HEK293 (cell line): ENCODE results near the gene MED17.
A peak's percentile ranks its signal among the peaks of the same experiment; 100 is the strongest.

ENCODE experiments used
- BCL11B ChIP-seq: fragments of 450-650 bp; formaldehyde crosslinking; IDR thresholded peaks from 2 replicates; pipeline ENCODE4 v1.5.1; 2016; ENCODE audit warnings: low read depth, missing biosample characterization, missing genetic modification characterization
- BCL6B ChIP-seq: fragments of 450-650 bp; formaldehyde crosslinking; IDR thresholded peaks from 2 replicates; pipeline ENCODE4 v1.5.1; 2017; ENCODE audit warnings: missing biosample characterization, missing genetic modification characterization
- GFI1B ChIP-seq: fragments of 450-650 bp; formaldehyde crosslinking; IDR thresholded peaks from 2 replicates; pipeline ENCODE4 v1.5.1; 2016; ENCODE audit warnings: missing biosample characterization, missing genetic modification characterization
- HOXC10 ChIP-seq: sonication (generic); formaldehyde crosslinking; IDR thresholded peaks from 2 replicates; pipeline ENCODE4 v1.8.1; 2023; ENCODE audit warnings: mild to moderate bottlenecking, missing genetic modification reagents
- KLF10 ChIP-seq: fragments of 450-650 bp; IDR thresholded peaks from 2 replicates; pipeline ENCODE4 v1.5.1; 2018; ENCODE audit warnings: missing biosample characterization, mild to moderate bottlenecking, missing genetic modification characterization
- MEIS1 ChIP-seq: sonication (generic); formaldehyde crosslinking; IDR thresholded peaks from 2 replicates; pipeline ENCODE4 v1.8.1; 2022; ENCODE audit warnings: missing genetic modification reagents, mild to moderate bottlenecking, borderline replicate concordance
- MZF1 ChIP-seq: fragments of 450-650 bp; formaldehyde crosslinking; IDR thresholded peaks from 2 replicates; pipeline ENCODE4 v1.5.1; 2017; ENCODE audit warnings: missing biosample characterization, missing genetic modification characterization, borderline replicate concordance
- PRDM10 ChIP-seq: fragments of 450-650 bp; formaldehyde crosslinking; IDR thresholded peaks from 2 replicates; pipeline ENCODE4 v1.5.1; 2016; ENCODE audit warnings: missing biosample characterization, missing genetic modification characterization
- SCRT1 ChIP-seq: fragments of 450-650 bp; formaldehyde crosslinking; IDR thresholded peaks from 2 replicates; pipeline ENCODE4 v1.5.1; 2016; ENCODE audit warnings: missing biosample characterization, missing genetic modification characterization, borderline replicate concordance
- SETDB1 ChIP-seq: IDR thresholded peaks from one replicate; pipeline ENCODE4 v1.6.1; 2017; ENCODE audit warnings: mild to moderate bottlenecking, low read length, moderate library complexity, mixed read lengths; ENCODE audit not compliant: insufficient read length
- TRIM28 ChIP-seq: IDR thresholded peaks from 2 replicates; pipeline ENCODE4 v1.6.1; 2011; ENCODE audit warnings: low read length, control low read depth, borderline replicate concordance
- ZBTB17 ChIP-seq: fragments of 450-650 bp; formaldehyde crosslinking; IDR thresholded peaks from 2 replicates; pipeline ENCODE4 v1.5.1; 2016; ENCODE audit warnings: missing biosample characterization, missing genetic modification characterization
- ZNF133 ChIP-seq: fragments of 450-650 bp; formaldehyde crosslinking; IDR thresholded peaks from 2 replicates; pipeline ENCODE4 v1.5.1; 2016; ENCODE audit warnings: missing biosample characterization, missing genetic modification characterization
- ZNF146 ChIP-seq: fragments of 450-650 bp; formaldehyde crosslinking; IDR thresholded peaks from 2 replicates; pipeline ENCODE4 v1.5.1; 2016; ENCODE audit warnings: missing biosample characterization, missing genetic modification characterization
- ZNF155 ChIP-seq: fragments of 450-650 bp; formaldehyde crosslinking; IDR thresholded peaks from 2 replicates; pipeline ENCODE4 v1.5.1; 2016; ENCODE audit warnings: missing biosample characterization, missing genetic modification characterization
- ZNF211 ChIP-seq: fragments of 450-650 bp; formaldehyde crosslinking; IDR thresholded peaks from 2 replicates; pipeline ENCODE4 v1.5.1; 2016; ENCODE audit warnings: low read depth, missing biosample characterization, missing genetic modification characterization
- ZNF24 ChIP-seq: fragments of 450-650 bp; formaldehyde crosslinking; IDR thresholded peaks from 2 replicates; pipeline ENCODE4 v1.5.1; 2016; ENCODE audit warnings: missing biosample characterization, missing genetic modification characterization
- ZNF274 ChIP-seq, 2 experiments: fragments of 200-500 bp in 1 of 2; fragments of 450-650 bp in 1 of 2; sonication (Bioruptor generic) in 1 of 2; formaldehyde crosslinking in 1 of 2; IDR thresholded peaks; 2 replicates each; pipeline versions ENCODE4 v1.5.1 to v1.6.1; 2014 to 2016; ENCODE audit warnings: borderline replicate concordance in 1 of 2, inconsistent platforms in 1 of 2, low read length in 1 of 2, missing biosample characterization in 1 of 2, missing genetic modification characterization in 1 of 2
- ZNF37A ChIP-seq: fragments of 450-650 bp; IDR thresholded peaks from 2 replicates; pipeline ENCODE4 v1.5.1; 2018; ENCODE audit warnings: missing biosample characterization, missing genetic modification characterization
- ZNF416 ChIP-seq: fragments of 450-650 bp; formaldehyde crosslinking; IDR thresholded peaks from 2 replicates; pipeline ENCODE4 v1.5.1; 2016; ENCODE audit warnings: missing biosample characterization, missing genetic modification characterization
- ZNF423 ChIP-seq: fragments of 450-650 bp; formaldehyde crosslinking; IDR thresholded peaks from 2 replicates; pipeline ENCODE4 v1.5.1; 2016; ENCODE audit warnings: missing biosample characterization, missing genetic modification characterization
- ZNF433 ChIP-seq: fragments of 450-650 bp; formaldehyde crosslinking; IDR thresholded peaks from 2 replicates; pipeline ENCODE4 v1.5.1; 2016; ENCODE audit warnings: missing biosample characterization, missing genetic modification characterization, low read depth
- ZNF544 ChIP-seq: fragments of 450-650 bp; formaldehyde crosslinking; IDR thresholded peaks from 2 replicates; pipeline ENCODE4 v1.5.0; 2017; ENCODE audit warnings: missing biosample characterization, missing genetic modification characterization
- ZNF610 ChIP-seq: fragments of 450-650 bp; formaldehyde crosslinking; IDR thresholded peaks from 2 replicates; pipeline ENCODE4 v1.5.1; 2016; ENCODE audit warnings: missing biosample characterization, missing genetic modification characterization, borderline replicate concordance
- ZNF621 ChIP-seq: fragments of 450-650 bp; formaldehyde crosslinking; IDR thresholded peaks from 2 replicates; pipeline ENCODE4 v1.5.1; 2017; ENCODE audit warnings: missing biosample characterization, missing genetic modification characterization
- ZNF645 ChIP-seq: fragments of 450-650 bp; formaldehyde crosslinking; IDR thresholded peaks from 2 replicates; pipeline ENCODE4; 2016; ENCODE audit warnings: missing biosample characterization, missing genetic modification characterization
- ZNF670 ChIP-seq: fragments of 450-650 bp; formaldehyde crosslinking; IDR thresholded peaks from 2 replicates; pipeline ENCODE4 v1.5.1; 2016; ENCODE audit warnings: missing biosample characterization, missing genetic modification characterization, low read depth
- ZNF843 ChIP-seq: fragments of 450-650 bp; formaldehyde crosslinking; IDR thresholded peaks from 2 replicates; pipeline ENCODE4 v1.5.1; 2016; ENCODE audit warnings: missing biosample characterization, missing genetic modification characterization
- TF ChIP-seq, protein P1 (sequence below): fragments of 450-650 bp; formaldehyde crosslinking; IDR thresholded peaks from 2 replicates; pipeline ENCODE4 v1.5.1; 2016; ENCODE audit warnings: missing biosample characterization, missing genetic modification characterization
- TF ChIP-seq, protein P2 (sequence below): fragments of 450-650 bp; formaldehyde crosslinking; IDR thresholded peaks from 2 replicates; pipeline ENCODE4 v1.5.1; 2017; ENCODE audit warnings: missing biosample characterization, missing genetic modification characterization

MED17 gene

DNA sequence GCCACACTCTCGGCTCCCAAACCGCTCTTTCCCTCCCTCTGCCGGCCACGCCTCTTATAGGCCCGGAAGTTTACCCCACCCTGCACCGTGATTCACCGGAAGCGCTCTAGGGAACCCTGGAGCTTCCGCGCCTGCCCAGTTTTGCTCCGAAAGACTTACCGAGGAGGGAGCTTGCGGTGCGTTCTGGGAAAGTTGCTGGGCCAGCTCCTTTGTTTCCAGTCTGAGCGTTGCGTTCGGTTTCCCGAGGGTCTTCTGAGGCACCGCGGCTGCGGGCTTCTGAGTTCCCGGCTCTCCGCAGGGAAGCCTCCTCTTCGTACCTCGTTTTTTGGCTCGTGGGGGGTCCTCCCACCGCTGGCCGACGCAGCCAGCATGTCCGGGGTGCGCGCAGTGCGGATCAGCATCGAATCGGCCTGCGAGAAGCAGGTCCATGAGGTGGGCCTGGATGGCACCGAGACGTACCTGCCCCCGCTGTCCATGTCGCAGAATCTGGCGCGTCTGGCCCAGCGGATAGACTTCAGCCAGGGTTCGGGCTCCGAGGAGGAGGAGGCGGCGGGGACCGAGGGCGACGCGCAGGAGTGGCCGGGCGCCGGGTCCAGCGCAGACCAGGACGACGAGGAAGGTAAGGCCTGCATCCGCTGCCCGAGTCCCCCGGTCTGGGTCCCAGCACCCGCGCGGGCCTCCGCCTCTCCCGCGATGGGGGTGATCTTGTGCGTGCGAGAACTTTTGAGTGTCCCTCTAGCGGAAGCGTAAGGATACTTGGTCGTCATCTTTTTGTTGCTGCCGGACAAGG, at the start of gene MED17 (continued):
- TF ChIP-seq PRDM10 (tag by site-specific recombination) (0 out of 2 replicates have a peak, but pooled peaks have one; percentile 17), TRIM28 (0 out of 2 replicates have a peak, but pooled peaks have one; percentile 9), ZNF645 (tag by site-specific recombination) (0 out of 2 replicates have a peak, but pooled peaks have one; percentile 53), ZNF621 (tag by site-specific recombination) (no peak), MEIS1 (CRISPR knock-in tag) (no peak), ZNF155 (tag by site-specific recombination) (no peak), ZNF416 (tag by site-specific recombination) (no peak), KLF10 (tag by site-specific recombination) (no peak), ZBTB17 (peak; percentile 30; the same call in 1 of the 2 replicates), HOXC10 (CRISPR knock-in tag) (no peak), ZNF544 (tag by site-specific recombination) (no peak), ZNF670 (tag by site-specific recombination) (no peak), ZNF37A (tag by site-specific recombination) (no peak), ZNF133 (no peak), ZNF211 (tag by site-specific recombination) (no peak), BCL6B (tag by site-specific recombination) (no peak; the same call in 1 of the 2 replicates), SCRT1 (tag by site-specific recombination) (no peak), MZF1 (tag by site-specific recombination) (no peak), GFI1B (tag by site-specific recombination) (no peak), ZNF423 (tag by site-specific recombination) (no peak), ZNF24 (tag by site-specific recombination) (no peak), ZNF610 (no peak; the same call in 1 of the 2 replicates), ZNF274 (IDR thresholded peaks at IDR 0.05; ENCODE audit: low read length) (no peak), ZNF274 (tag by site-specific recombination; IDR thresholded peaks at IDR 0.05; ENCODE audit: borderline replicate concordance) (no peak), ZNF843 (tag by site-specific recombination) (no peak; the same call in 1 of the 2 replicates), ZNF146 (no peak), SETDB1 (no peak), ZNF433 (tag by site-specific recombination) (no peak), BCL11B (tag by site-specific recombination) (no peak)
- TF ChIP-seq, protein P1, sequence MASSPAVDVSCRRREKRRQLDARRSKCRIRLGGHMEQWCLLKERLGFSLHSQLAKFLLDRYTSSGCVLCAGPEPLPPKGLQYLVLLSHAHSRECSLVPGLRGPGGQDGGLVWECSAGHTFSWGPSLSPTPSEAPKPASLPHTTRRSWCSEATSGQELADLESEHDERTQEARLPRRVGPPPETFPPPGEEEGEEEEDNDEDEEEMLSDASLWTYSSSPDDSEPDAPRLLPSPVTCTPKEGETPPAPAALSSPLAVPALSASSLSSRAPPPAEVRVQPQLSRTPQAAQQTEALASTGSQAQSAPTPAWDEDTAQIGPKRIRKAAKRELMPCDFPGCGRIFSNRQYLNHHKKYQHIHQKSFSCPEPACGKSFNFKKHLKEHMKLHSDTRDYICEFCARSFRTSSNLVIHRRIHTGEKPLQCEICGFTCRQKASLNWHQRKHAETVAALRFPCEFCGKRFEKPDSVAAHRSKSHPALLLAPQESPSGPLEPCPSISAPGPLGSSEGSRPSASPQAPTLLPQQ: peak; percentile 61; the same call in 1 of the 2 replicates
- TF ChIP-seq, protein P2, sequence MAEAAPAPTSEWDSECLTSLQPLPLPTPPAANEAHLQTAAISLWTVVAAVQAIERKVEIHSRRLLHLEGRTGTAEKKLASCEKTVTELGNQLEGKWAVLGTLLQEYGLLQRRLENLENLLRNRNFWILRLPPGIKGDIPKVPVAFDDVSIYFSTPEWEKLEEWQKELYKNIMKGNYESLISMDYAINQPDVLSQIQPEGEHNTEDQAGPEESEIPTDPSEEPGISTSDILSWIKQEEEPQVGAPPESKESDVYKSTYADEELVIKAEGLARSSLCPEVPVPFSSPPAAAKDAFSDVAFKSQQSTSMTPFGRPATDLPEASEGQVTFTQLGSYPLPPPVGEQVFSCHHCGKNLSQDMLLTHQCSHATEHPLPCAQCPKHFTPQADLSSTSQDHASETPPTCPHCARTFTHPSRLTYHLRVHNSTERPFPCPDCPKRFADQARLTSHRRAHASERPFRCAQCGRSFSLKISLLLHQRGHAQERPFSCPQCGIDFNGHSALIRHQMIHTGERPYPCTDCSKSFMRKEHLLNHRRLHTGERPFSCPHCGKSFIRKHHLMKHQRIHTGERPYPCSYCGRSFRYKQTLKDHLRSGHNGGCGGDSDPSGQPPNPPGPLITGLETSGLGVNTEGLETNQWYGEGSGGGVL: no peak
